C4-2B (cell line): Measurements from ENCODE around the gene EBF3.

ENCODE experiments used
- H3K27ac ChIP-seq: fragments of 450-650 bp; 2 replicates; pipeline ENCODE4 v1.5.1; 2017
- CTCF ChIP-seq: fragments of 450-650 bp; conservative IDR thresholded peaks from 2 replicates; pipeline ENCODE4 v1.5.1; 2017; ENCODE audit warnings: mild to moderate bottlenecking
- ZFX ChIP-seq: fragments of 450-650 bp; IDR thresholded peaks from 2 replicates; pipeline ENCODE4 v1.6.1; 2017

Gene EBF3

DNA sequence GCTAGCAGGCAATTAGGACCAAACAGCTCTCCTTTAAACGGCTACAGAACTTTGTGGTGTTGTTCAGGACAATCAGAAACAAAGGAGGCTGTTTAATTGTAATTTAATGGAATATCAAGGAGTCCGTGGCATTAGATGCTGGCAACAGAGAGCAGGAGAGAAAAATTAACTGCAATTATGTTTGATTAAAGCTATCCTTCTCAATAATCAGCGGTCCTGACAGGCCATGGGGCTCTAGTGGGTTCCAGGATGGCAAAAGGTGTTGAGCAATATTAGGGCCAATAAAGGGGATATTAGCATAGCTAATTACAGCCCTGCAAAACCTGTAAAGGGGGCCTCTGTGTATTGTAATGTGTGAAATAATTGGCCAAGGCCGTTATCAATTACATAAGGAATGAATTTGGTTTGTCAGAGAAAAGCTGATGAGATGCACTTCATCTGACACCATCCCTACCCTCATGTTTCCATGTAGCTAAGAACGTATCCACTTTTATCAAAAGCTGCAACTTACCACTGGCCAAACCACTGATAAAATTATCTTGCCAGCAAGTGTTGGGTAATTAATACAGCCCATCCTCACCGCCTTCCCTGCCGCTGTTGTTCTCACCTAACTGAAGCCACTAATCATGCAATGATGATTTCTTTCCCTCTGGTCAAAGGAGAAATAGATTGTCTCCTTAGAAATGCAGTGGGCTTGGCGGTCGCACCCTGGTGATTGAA, 81.6 kb downstream of the EBF3 start:
- TF ChIP-seq ZFX, result no peak
- TF ChIP-seq CTCF, result no peak
- H3K27ac ChIP-seq, result no peak overlapping the region

- no peak for TF ChIP-seq ZFX
- no peak for TF ChIP-seq CTCF
- H3K27ac ChIP-seq, result no peak overlapping the region
These were observed 82.4 kb downstream of the EBF3 start for GRCh38 chr10:129881641-129882040.

DNA sequence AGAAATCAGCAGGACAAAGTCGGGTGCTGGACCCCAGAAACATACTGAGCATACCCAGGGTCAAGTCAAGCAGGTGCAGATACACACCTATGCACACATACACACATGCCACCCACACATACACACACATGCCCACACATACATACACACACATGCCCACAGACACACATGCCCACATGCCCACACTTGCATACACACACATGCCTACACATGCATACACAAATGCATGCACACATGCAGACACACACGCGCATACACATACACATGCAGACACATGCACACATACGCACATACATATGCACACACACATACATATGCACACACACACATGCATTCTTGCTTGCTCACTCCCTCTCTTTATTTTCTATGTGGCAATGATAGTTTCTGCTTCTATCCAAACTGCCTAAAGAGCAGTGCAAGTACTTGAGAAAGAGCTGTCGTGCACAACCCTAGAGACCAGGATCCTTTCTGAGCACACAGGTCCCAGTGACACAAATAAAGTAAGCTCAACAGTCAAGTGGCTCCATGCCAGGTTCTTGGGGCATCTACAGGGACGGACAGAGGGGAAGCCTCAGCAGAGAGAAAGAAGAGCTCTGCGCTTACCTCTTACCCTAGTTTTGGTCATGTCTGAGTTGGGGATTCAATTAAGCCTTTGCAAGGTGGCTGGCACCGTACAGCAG, 83.7 kb downstream of the EBF3 start:
- TF ChIP-seq CTCF, result no peak
- H3K27ac ChIP-seq, result no peak overlapping the region

- H3K27ac ChIP-seq, result no peak overlapping the region
- TF ChIP-seq ZFX, result no peak
- TF ChIP-seq CTCF, result no peak
These were observed 84.4 kb downstream of the EBF3 start for GRCh38 chr10:129879655-129880054.

- no peak overlapping the region for H3K27ac ChIP-seq
- TF ChIP-seq ZFX, result no peak
- TF ChIP-seq CTCF, result no peak
These were observed 85.2 kb downstream of the EBF3 start for GRCh38 chr10:129878835-129879234.

DNA sequence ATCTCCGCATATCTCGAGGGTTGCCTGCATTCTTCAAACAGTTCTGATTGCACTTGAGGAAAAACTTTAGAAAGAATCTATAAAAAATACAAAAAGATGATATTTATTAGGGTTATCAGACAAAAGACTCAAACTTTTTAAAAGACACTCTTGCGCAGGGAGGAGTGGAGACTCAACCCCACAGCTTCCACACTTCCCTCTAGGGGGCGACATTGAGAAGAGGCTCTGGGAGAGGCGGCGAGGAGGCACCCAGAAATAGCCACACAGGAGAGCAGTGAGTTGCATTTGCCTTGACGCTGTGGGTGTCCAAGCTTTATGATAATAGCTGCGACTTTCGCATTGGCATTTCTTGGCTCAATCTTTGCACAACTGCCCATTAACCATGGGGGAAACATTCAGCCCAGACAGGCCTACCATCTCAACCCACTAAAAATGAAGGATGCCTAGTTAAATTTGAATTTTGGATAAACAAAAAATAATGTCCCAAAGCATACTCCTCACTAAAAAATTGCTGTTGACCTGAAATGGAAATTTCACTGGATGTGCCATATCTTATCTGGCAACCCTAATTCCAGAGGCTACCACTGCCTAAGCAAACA, 86.2 kb downstream of the EBF3 start:
- TF ChIP-seq CTCF, result peak; percentile 90
- TF ChIP-seq ZFX, result no peak
- H3K27ac ChIP-seq, result no peak overlapping the region

GRCh38 chr10:129876838-129877237, 87.2 kb downstream of the EBF3 start:
- no peak overlapping the region for H3K27ac ChIP-seq
- no peak for TF ChIP-seq ZFX
